Calu3 (cell line): ENCODE results near the gene TOR3A. TPM values are rescaled to one million over a fixed set of nuclear protein-coding genes. Genes with fewer than 3 reads are reported as not detected.

Source experiments
- BruUV-seq: library from RNA; stranded (reverse); fragments of 400-500 nt; replicated peaks from 2 replicates; lab custom pipeline; 2021; lab: Mats Ljungman, UMichigan
- CTCF ChIA-PET: fragments of 300-600 bp; sonication (Branson Sonifier 250); formaldehyde crosslinking; loops from one replicate; lab custom pipeline; 2022; ENCODE audit warnings: antibody characterized with exemption; lab: Charles Lee
- DNase-seq: peaks from one replicate; pipeline ENCODE4 v3.0.0; 2022
- H3K27ac Mint-ChIP-seq: one replicate; pipeline ENCODE4 v1.8.0; 2022; ENCODE audit warnings: mixed read lengths; ENCODE audit not compliant: unreplicated experiment
- H3K27me3 Mint-ChIP-seq: one replicate; pipeline ENCODE4 v1.8.0; 2022; ENCODE audit warnings: mixed read lengths; ENCODE audit not compliant: unreplicated experiment
- H3K36me3 Mint-ChIP-seq: one replicate; pipeline ENCODE4 v1.8.0; 2022; ENCODE audit warnings: mild to moderate bottlenecking, moderate library complexity, mixed read lengths; ENCODE audit not compliant: insufficient read depth, unreplicated experiment
- H3K4me1 Mint-ChIP-seq: one replicate; pipeline ENCODE4 v1.8.0; 2022; ENCODE audit warnings: mild to moderate bottlenecking, low read depth, mixed read lengths; ENCODE audit not compliant: unreplicated experiment
- H3K4me3 Mint-ChIP-seq: one replicate; pipeline ENCODE4 v1.8.0; 2022; ENCODE audit warnings: mild to moderate bottlenecking, low read depth, moderate library complexity, mixed read lengths; ENCODE audit not compliant: unreplicated experiment
- H3K9me3 Mint-ChIP-seq: one replicate; pipeline ENCODE4 v1.8.0; 2022; ENCODE audit warnings: low read depth, mixed read lengths; ENCODE audit not compliant: unreplicated experiment
- CTCF ChIP-seq: fragments of 200-600 bp; IDR thresholded peaks from one replicate; pipeline ENCODE4 v1.8.0; 2022; ENCODE audit warnings: antibody characterized with exemption; ENCODE audit not compliant: unreplicated experiment
- intact Hi-C: fragments of 100-400 bp; cut with micrococcal nuclease; formaldehyde crosslinking; loops from one replicate; pipeline ENCODE4 v1.10.0; 2022; ENCODE audit not compliant: unreplicated experiment
- total RNA-seq: library from RNA; stranded (reverse); gene quantifications from 2 replicates; pipeline ENCODE4 v1.2.3, GENCODE V29; 2022

The TOR3A gene
- total RNA-seq, 1 experiment from 2014 or later: 38.8 TPM

GRCh38 chr1:179058487-179059483 is 23.1 kb upstream of the TOR3A start:
- Mint-ChIP-seq H3K4me3 (no peak overlapping the region), H3K27ac (no peak overlapping the region), H3K27me3 (no peaks in the 10 kb centered on the region), H3K9me3 (peaks cover 2% of the 10 kb centered on the region), H3K36me3 (no peaks in the 10 kb centered on the region), H3K4me1 (peaks cover 8% of the 10 kb centered on the region)
- intact Hi-C loops: no loop called here
- no TSS peak for BruUV-seq
- CTCF ChIA-PET: no interaction called here
- no peak for TF ChIP-seq CTCF
- DNase-seq: no peak

- no peak for DNase-seq
- Mint-ChIP-seq H3K27me3 (no peaks in the 10 kb centered on the region), H3K4me3 (no peak overlapping the region), H3K27ac (no peak overlapping the region), H3K36me3 (peaks cover 1% of the 10 kb centered on the region), H3K4me1 (peaks cover 8% of the 10 kb centered on the region), H3K9me3 (no peaks in the 10 kb centered on the region)
- no peak for TF ChIP-seq CTCF
- intact Hi-C loops: no loop called here
- CTCF ChIA-PET: interaction anchor here (0.6 to 0.7 kb wide), 2 partner anchors 375 to 608 kb away, joined by 3 read pairs; no protein-coding TSS in a partner anchor
- no TSS peak for BruUV-seq
Measured at GRCh38 chr1:179061360-179062282, 20.2 kb upstream of the TOR3A start.

GRCh38 chr1:179066471-179066870 is 15.4 kb upstream of the TOR3A start:
- CTCF ChIA-PET: no interaction called here
- Mint-ChIP-seq H3K27ac (no peak overlapping the region), H3K27me3 (no peaks in the 10 kb centered on the region), H3K4me3 (no peak overlapping the region), H3K9me3 (no peaks in the 10 kb centered on the region), H3K36me3 (peaks cover 6% of the 10 kb centered on the region), H3K4me1 (no peaks in the 10 kb centered on the region)
- DNase-seq: no peak
- BruUV-seq: no TSS peak
- intact Hi-C loops: no loop called here
- TF ChIP-seq CTCF: no peak

- Mint-ChIP-seq H3K4me1 (peaks cover 13% of the 10 kb centered on the region), H3K36me3 (peaks cover 21% of the 10 kb centered on the region), H3K27ac (no peak overlapping the region), H3K9me3 (no peaks in the 10 kb centered on the region), H3K4me3 (no peak overlapping the region), H3K27me3 (no peaks in the 10 kb centered on the region)
- intact Hi-C loops: loop anchor here (5.0 kb wide), 1 partner anchor 520 kb away; no protein-coding TSS in a partner anchor
- no TSS peak for BruUV-seq
- CTCF ChIA-PET: no interaction called here
- no peak for DNase-seq
- TF ChIP-seq CTCF: no peak
Measured at GRCh38 chr1:179077396-179077795, 4.5 kb upstream of the TOR3A start.
